Measurements from ENCODE around the gene ARVCF.
A peak's percentile ranks its signal among the peaks of the same experiment; 100 is the strongest.

ARVCF gene

DNA sequence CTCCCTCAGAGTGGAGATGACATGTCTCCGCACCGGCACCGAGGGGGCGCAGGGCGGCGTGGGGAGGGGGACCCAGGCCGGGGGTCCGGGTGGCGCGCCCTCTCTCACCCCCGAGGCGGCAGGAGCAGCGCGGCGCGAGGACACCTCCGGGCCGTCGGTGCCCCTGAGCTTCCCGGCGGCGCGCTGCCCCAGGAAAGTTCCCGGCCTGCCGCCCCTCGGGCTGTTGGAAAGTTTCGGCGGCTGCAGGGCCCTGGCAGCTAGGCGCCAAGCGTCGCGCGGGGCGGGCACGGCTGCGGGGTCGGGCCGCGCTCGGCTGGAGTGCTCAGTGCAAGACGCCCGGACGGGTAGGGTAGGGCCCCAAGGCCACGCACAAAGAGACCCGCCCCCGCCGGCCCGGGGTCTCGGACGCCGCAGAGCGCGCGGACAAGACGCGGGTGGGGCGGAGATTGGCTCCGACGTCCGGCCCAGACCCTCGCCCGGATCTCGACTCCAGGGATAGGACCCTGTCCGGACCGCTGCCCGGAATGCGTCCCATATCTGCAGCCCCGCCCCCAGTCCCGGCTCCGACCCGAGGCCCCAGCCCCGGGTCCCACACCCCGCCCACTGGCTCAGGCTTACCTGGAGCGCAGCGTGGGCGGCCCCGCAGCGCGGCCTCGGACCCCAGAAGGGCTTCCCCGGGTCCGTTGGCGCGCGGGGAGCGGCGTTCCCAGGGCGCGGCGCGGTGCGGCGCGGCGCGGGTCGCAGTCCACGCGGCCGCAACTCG is 471 bp downstream of the ARVCF start:
- DNase-seq (ENCODE audit: low spot score), result no peak

DNA sequence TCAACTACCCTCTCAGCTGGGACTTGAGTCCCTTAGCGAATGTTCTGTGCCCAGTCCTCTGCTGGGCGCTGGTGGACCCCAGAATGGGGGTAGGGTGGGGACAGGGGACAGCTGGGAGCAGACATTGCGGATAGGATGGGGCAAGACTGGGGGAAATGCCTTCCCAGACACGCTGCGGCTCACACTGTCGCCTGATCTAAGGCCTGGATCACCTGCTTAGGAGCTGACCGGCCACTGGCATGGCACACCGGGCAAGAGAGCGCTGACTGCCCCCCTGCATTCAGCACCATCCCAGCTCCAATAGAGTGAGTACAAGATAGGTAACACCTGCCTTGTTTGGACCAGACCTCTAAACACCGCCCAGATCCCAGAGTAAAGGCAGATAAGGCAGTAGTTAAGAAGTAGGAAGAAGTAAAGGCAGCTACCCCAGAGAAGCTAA is 1.4 kb downstream of the ARVCF start:
- no peak for DNase-seq (ENCODE audit: low spot score)

DNA sequence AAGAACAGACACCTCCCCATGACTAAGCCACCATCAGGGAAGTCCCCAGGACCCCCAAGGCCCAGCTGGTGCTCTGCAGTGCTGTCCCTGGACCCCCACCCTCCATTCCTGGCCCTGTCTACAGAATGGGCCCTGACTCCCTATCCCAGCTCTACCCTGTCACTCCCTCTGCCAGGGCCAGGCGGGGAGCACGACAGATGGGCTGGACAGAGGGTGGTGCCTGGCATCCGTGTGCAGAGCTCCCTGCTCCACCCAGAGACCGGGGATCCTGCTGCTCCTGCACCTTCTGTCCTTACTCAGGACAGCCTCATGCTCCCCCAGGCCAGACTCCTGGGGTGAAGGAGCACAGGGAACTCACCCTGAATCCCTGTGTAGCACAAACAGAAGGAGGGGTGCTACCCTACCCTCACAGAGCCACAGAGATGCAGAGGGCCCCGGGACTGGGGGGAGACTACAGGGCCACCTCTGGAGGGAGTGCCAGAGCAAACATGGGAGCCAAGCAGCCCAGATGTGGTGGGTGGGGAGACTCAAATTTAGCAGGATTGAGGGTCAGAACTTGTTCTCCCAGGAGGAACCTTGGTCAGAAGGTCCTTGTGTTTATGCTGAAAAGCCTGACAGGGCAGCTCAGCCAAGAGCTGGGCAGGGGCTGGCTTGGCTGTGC is 2.0 kb downstream of the ARVCF start:
- no peak for DNase-seq (ENCODE audit: low spot score)

- peak; percentile 51 for DNase-seq (ENCODE audit: low spot score)
Observed at GRCh38 chr22:20013382-20013871, 3.2 kb downstream of the ARVCF start.

DNA sequence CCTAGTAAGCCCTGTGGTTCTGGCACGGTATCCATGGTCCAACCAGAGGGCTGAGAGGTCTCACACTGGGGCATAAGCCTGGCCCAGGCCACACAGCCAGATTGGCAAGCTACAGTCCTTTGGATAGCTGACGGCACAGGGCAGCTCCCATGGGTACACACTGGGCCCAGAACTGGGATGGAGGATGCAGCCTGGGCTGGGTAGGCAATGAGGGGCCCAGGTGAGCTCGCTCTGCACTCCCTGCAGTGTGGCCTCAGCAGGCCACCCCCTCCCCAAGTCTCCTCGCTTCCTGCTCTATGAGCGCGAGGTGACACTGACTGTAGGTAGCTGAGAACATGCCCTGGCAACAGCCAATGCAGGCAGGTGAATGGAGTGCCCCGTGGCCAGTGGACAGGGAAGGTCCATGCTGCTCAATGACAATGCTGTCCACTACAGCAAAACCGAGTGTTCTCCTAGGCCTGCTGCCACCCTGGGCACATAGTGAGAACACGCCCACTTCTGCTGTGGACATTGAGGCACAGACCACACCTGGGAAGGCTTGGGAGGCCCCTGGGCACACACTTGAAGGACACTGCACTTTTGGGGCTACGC is 3.8 kb downstream of the ARVCF start:
- no peak for DNase-seq (ENCODE audit: low spot score)

DNA sequence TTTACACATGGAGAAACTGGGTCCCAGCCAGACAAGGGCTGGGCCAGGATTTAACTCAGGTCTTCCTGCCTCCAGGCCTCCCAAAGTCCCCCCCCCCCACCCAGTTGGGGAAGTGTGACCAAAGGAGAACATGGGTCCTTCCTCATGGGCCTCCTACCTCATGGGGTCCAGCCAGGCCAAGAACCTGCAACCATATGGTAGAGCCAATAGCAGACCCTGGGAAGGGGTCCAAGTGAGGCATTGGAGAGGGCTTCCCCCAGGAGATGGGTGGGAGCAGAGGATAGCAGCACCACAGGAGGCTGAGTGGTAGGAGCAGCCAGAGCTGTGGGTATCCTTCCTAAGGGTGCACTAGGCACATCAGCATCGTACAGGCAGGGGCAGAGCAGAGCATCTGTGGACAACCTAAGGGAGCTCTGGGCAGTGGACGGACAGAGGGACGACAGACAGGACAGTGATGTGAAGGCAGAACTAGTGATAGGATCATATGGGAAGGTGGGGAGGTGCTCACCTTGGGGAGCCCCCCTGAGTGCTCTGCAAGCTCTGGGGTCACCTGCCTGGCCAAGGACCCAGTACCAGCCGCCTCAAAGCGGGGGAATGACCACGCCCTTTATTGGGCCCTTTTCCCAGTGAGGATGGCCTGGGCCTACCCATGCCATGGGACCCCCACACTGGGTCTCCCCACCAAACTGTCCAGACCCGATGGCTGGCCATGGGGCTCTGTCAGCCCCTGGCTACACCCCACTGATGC is 4.5 kb downstream of the ARVCF start:
- no peak for DNase-seq (ENCODE audit: low spot score)

DNA sequence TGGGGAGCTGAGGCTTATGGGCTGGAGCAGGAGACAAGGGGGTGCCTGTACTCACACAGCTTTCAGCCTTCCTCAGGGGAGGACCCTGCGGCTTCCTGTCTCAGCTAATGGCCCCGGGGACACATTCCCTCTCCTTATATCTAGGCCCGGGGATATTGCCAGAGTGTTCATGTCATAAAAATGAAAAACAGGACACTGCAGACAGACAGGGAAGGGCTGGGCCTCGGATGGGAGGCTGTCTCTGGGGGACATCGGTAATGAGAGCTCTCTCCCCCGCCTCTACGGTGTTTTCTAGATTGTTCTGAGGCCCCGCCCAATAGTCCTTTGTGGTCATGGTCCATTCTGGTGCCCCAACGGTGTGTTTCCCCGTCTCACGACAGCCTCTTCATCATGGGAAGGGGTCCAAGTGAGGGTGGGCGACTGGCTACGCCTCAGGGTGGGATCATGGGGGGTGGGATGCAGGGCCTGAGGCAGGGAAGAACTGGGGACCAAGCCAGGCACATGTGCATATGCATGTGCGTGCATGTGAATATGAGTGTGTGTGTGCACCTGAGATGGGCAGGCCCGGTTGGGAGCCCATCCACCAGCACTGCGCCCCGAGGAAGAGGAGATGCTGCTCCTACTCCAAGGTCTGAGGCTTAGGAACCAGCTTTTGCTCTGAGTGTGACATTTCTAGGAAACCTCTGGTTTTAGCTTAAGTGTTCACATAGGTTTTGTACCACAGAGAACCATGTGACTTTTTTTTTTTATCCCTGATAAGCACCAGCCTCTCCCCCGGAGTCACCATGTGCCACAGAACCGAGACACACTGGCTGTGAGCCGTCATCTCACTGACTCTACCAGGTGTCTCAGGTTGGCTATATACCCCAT is 5.3 kb downstream of the ARVCF start:
- no peak for DNase-seq (ENCODE audit: low spot score)

DNA sequence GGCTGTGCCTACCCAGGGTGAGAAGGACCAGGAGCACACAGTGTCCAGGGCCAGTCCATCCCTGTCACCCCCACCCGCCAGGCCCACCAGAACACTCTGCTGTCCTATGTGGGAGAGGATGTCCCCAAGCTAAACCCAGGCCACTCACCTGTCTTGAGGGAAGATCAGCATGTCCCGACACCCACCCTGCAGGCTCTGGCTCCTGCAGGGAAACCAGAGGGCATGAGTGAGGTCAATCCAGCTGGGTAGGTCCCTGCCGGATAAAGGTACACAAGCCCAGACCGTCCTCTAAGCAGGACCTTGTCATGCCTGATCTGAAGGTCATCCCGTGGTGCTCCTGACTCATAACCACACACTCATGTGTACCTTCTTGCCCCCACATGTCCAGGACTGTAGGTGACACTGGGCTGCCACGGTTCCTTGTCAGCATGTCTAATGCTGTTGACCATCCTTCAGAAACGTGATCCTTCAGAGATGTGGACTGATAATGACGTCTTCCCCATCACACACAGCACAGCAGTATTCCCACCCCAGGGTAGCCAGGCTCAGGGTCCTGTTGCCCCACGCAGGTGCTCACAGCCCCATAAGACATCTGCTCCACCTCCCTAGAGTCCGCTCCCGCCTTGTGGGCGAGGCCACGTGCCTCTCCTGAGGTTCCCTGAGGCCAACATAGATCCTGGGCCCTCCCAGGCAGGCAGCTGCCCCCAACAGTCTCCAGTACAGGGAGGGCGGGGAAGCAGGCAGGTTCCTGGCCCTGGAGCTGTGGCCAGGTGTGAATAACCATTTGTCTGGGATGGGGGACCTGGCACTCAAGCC is 6.1 kb downstream of the ARVCF start:
- no peak for DNase-seq (ENCODE audit: low spot score)

DNA sequence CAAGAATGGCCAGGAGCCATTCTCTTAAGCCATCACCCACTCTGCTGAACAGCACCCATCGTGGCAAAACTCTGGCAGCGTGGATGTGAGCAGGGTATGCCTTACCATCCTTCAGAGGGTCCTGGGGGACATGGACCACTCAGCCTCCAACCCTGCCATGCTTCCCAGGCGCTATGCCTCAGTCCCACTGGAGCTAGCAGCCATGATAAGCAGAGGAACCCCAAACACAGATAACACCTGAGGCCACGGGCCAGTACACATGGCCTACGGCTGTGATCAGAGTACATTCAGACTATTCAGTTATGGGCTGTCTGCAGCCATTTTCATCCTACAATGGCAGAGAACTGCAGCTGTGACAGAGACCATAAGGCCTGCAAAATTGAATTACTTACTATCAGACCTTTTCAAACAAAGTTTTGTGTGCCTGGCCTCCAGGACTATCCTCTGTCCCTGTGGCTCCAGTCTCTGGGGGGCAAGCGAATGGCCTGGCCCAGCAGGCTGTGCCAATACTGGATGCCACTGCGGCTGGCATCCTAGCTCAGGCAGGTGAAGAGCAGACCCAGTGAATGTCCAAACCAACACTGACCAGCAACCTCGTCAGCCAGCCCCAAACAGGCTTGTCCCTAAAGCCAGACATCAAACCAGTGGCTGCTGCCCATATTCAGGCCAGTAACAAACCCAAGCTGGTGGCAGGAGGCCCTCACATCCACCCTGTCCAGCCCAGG is 6.9 kb downstream of the ARVCF start:
- DNase-seq (ENCODE audit: low spot score), result no peak

- DNase-seq (ENCODE audit: low spot score), result no peak
Observed at GRCh38 chr22:20009018-20009491, 7.6 kb downstream of the ARVCF start.

DNA sequence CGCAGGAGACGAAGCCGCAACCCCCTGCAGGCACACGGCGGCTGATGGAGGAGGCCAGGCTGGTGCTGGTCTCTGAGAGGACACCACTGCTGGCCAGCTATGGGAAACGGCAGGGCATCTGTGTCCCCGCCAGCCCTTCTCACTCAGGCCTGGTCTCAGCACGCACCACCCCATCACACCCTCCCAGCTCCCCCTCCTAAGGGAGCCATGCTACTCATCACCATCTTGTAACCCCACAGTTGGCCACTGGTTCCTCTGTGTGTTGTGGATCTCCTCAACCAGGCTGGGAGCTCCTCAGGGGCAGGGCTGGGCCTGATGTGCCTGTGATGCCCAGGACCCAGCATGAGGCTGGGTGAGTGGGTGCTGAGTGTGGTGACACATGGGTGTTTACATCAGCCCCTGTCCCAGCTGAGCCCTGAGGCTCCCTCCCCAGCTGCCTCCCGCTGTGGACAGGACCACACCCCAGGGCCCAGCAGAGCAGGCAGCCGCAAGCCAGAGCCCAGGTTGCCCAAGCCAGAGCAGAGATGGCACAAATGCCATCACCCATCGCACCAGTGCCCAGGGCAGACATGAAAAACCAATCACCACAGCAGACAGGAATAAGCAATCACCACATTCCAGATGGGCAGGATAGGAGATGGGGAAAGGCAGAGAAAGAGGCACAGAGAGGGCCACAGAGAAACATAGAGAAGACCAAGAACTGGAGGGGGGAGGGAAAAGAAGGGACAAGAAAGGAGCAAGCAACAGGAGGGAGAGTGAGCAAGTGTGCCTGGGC is 8.2 kb downstream of the ARVCF start:
- no peak for DNase-seq (ENCODE audit: low spot score)

GRCh38 chr22:20004464-20004863 is 12.2 kb downstream of the ARVCF start:
- DNase-seq (ENCODE audit: low spot score), result no peak

DNA sequence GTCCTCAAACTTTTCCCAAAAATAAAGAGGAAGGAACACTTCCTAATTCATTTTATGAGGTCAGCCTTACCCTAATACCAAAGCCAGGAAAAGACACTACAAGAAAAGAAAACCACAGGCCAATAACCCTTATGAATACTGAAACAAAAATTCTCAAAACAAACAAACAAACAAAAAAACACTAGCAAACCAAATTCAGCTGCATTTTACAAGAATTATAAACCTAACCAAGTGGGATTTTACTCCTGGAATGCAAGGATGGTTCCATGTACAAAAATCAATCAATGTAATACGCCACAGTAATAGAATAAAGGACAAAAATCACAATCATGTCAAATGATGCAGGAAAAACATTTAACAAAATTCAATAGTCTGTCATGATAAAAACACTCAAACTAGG is 13.3 kb downstream of the ARVCF start:
- no peak for DNase-seq (ENCODE audit: low spot score)

GRCh38 chr22:20002636-20003035 is 14.0 kb downstream of the ARVCF start:
- no peak for DNase-seq (ENCODE audit: low spot score)

DNA sequence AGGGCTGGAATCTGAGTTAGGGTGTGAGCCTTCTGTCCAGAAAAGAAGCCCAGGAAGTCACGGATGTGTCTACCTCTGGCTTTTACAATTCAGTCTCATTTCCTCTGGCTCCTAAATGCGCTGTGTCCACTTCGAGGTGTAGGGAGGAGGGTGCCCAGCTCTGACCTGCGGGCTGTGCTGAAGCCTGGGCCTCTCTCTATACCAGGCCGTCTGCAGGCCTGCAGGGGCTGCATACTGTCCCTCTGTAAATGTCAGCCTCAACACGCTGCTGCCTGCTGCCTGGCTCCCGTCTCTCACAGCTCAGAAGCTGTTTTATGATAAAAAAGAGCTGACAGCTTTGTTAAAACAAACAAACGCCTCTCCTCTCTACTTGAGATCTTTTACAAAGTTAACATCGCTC is 14.5 kb downstream of the ARVCF start:
- no peak for DNase-seq (ENCODE audit: low spot score)

DNA sequence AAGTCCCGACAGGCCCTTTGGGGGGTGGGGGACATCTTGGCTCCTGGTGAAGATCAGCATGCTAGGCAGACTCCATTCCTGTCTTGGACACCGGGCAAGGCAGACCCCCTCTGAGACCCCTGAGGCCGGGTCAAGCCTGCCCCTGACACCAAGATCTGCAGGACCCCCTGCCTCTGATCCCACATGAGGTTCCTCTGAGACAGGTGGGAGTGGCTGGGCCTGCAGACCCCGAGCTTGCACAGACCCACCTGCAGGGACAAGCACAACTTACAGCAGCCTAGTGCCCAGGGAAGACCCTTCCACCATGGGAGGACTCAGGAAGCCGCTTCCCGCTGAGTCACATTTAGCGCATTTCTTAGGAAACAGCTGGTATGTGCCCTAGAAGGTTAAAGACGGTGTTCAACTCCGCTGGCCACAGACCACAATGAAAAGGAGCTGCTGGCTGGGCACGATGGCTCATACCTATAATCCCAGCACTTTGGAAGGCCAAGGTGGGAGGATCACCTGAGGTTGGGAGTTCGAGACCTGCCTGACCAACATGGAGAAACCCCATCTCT is 15.5 kb downstream of the ARVCF start:
- no peak for DNase-seq (ENCODE audit: low spot score)

GRCh38 chr22:20000246-20001081 is 16.2 kb downstream of the ARVCF start:
- no peak for DNase-seq (ENCODE audit: low spot score)
